Natural killer cell (primary cell): ENCODE data around the gene CCL24. TPM values are rescaled to one million over a fixed set of nuclear protein-coding genes. Genes with fewer than 3 reads are reported as not detected.
"Not testable (repeated sequence)": the region's sequence is repeated elsewhere in the genome, so short reads cannot be mapped to it uniquely, and the experiment has no call there.

Experiments
- ATAC-seq, 3 donors: fragments of 150-1000 bp in 2 of 3; fragments of 200-7000 bp in 1 of 3; cut with Tn5 transposase; 1 replicate in 1 of 3; 2 replicates in 2 of 3; pipeline ENCODE4 v1.10.0; 2021; ENCODE audit warnings: mild to moderate bottlenecking in 2 of 3, moderate library complexity in 2 of 3
- DNase-seq, 2 donors: peaks; one replicate each; pipeline versions ENCODE4 v3.0.0 to v3.0.0-alpha.2; 2013 to 2021; ENCODE audit warnings: mixed read lengths in 1 of 2
- H3K27ac ChIP-seq: one replicate; pipeline ENCODE4 v1.5.1; 2013; ENCODE audit warnings: mild to moderate bottlenecking, low read length
- H3K27me3 ChIP-seq: one replicate; pipeline ENCODE4 v1.6.1; 2013; ENCODE audit warnings: low read length; ENCODE audit not compliant: control insufficient read depth, insufficient read depth
- H3K36me3 ChIP-seq: one replicate; pipeline ENCODE4 v1.6.1; 2013; ENCODE audit warnings: low read length; ENCODE audit not compliant: control insufficient read depth, insufficient read depth
- H3K4me1 ChIP-seq: one replicate; pipeline ENCODE4 v1.6.1; 2013; ENCODE audit warnings: low read length; ENCODE audit not compliant: control insufficient read depth, insufficient read depth
- H3K4me3 ChIP-seq: one replicate; pipeline ENCODE4 v1.5.1; 2013; ENCODE audit warnings: low read length
- H3K9me3 ChIP-seq: one replicate; pipeline ENCODE4 v1.6.1; 2013; ENCODE audit warnings: low read length; ENCODE audit not compliant: control insufficient read depth, insufficient read depth
- H3K27ac Mint-ChIP-seq, 2 donors: one replicate each; pipeline ENCODE4 v1.8.0; 2022; ENCODE audit warnings: mild to moderate bottlenecking in 2 of 2, mixed read lengths in 2 of 2, moderate library complexity in 1 of 2
- H3K27me3 Mint-ChIP-seq, 2 donors: one replicate each; pipeline ENCODE4 v1.8.0; 2022; ENCODE audit warnings: low read depth in 2 of 2, mixed read lengths in 2 of 2
- H3K36me3 Mint-ChIP-seq: one replicate; pipeline ENCODE4 v1.8.0; 2022; ENCODE audit warnings: mixed read lengths
- H3K4me1 Mint-ChIP-seq, 2 donors: one replicate each; pipeline ENCODE4 v1.8.0; 2022; ENCODE audit warnings: mixed read lengths in 2 of 2
- H3K4me3 Mint-ChIP-seq: one replicate; pipeline ENCODE4 v1.8.0; 2022; ENCODE audit warnings: mild to moderate bottlenecking, moderate library complexity, mixed read lengths
- H3K9me3 Mint-ChIP-seq, 2 donors: one replicate each; pipeline ENCODE4 v1.8.0; 2022; ENCODE audit warnings: mixed read lengths in 2 of 2
- WGBS: methylation state at CpG from one replicate; pipeline ENCODE4 v1.1.7; 2013; ENCODE audit warnings: missing lambda C conversion rate; ENCODE audit not compliant: insufficient coverage; 5-methylcytosine and 5-hydroxymethylcytosine counted together
- intact Hi-C: fragments of 100-400 bp; cut with micrococcal nuclease; formaldehyde crosslinking; loops from one replicate; pipeline ENCODE4 v1.14.2; 2022
- total RNA-seq, 4 donors: library from RNA; stranded (reverse); fragments of 120-200 nt in 1 of 4; gene quantifications; one replicate each; pipeline versions ENCODE4 v1.2.3 to v1.2.4, GENCODE V29; 2013 to 2022
- TF ChIP-seq, protein P1 (sequence below): fragments of 200-600 bp; IDR thresholded peaks from one replicate; pipeline ENCODE4 v1.8.0; 2022; ENCODE audit warnings: antibody characterized with exemption

The CCL24 gene
- total RNA-seq, 3 donors from 2014 or later (not counting 1 experiment from before 2014, with no cell fraction given), result not detected

GRCh38 chr7:75789361-75789924 lies 24.2 kb downstream of the CCL24 start:
- intact Hi-C loops, result no loop called here
- Histone ChIP-seq H3K4me3 (no peak overlapping the region), H3K36me3 (no peaks in the 10 kb centered on the region), H3K9me3 (no peaks in the 10 kb centered on the region), H3K4me1 (no peaks in the 10 kb centered on the region), H3K27ac (no peak overlapping the region), H3K27me3 (no peaks in the 10 kb centered on the region)
- no peak overlapping the region for H3K27ac Mint-ChIP-seq
- DNase-seq (no peak), ATAC-seq (no peak)
- no peaks in the 10 kb centered on the region for H3K36me3 Mint-ChIP-seq
- H3K9me3 Mint-ChIP-seq, result no peaks in the 10 kb centered on the region
- 89% methylated on average over 2 of the region's 3 CpGs for WGBS
- no peaks in the 10 kb centered on the region for H3K27me3 Mint-ChIP-seq
- no peaks in the 10 kb centered on the region for H3K4me1 Mint-ChIP-seq
- H3K4me3 Mint-ChIP-seq, result no peak overlapping the region
- TF ChIP-seq, protein P1, sequence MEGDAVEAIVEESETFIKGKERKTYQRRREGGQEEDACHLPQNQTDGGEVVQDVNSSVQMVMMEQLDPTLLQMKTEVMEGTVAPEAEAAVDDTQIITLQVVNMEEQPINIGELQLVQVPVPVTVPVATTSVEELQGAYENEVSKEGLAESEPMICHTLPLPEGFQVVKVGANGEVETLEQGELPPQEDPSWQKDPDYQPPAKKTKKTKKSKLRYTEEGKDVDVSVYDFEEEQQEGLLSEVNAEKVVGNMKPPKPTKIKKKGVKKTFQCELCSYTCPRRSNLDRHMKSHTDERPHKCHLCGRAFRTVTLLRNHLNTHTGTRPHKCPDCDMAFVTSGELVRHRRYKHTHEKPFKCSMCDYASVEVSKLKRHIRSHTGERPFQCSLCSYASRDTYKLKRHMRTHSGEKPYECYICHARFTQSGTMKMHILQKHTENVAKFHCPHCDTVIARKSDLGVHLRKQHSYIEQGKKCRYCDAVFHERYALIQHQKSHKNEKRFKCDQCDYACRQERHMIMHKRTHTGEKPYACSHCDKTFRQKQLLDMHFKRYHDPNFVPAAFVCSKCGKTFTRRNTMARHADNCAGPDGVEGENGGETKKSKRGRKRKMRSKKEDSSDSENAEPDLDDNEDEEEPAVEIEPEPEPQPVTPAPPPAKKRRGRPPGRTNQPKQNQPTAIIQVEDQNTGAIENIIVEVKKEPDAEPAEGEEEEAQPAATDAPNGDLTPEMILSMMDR, result no peak

GRCh38 chr7:75788154-75788847 lies 25.3 kb downstream of the CCL24 start:
- H3K27ac ChIP-seq, H3K4me3 Mint-ChIP-seq, H3K27ac Mint-ChIP-seq, H3K36me3 ChIP-seq, H3K9me3 Mint-ChIP-seq, DNase-seq, H3K4me3 ChIP-seq, H3K27me3 ChIP-seq, H3K36me3 Mint-ChIP-seq, H3K4me1 Mint-ChIP-seq, H3K27me3 Mint-ChIP-seq, H3K4me1 ChIP-seq, intact Hi-C loops, ATAC-seq, H3K9me3 ChIP-seq: not testable (repeated sequence)
- 75% methylated on average over 14 of the region's 14 CpGs for WGBS

- ATAC-seq, H3K4me3 ChIP-seq, H3K4me1 ChIP-seq, H3K9me3 ChIP-seq, H3K36me3 ChIP-seq, H3K27ac ChIP-seq, intact Hi-C loops, H3K27me3 ChIP-seq, H3K36me3 Mint-ChIP-seq, H3K27ac Mint-ChIP-seq, H3K9me3 Mint-ChIP-seq, DNase-seq, H3K4me3 Mint-ChIP-seq: not testable (repeated sequence)
- WGBS, result 88% methylated on average over 4 of the region's 5 CpGs
- Mint-ChIP-seq H3K4me1 (peaks cover 0 to 14% of the 10 kb centered on the region in 2 donors), H3K27me3 (peaks cover 0 to 13% of the 10 kb centered on the region in 2 donors)
Measured at GRCh38 chr7:75783058-75783457, 30.5 kb downstream of the CCL24 start.

DNA sequence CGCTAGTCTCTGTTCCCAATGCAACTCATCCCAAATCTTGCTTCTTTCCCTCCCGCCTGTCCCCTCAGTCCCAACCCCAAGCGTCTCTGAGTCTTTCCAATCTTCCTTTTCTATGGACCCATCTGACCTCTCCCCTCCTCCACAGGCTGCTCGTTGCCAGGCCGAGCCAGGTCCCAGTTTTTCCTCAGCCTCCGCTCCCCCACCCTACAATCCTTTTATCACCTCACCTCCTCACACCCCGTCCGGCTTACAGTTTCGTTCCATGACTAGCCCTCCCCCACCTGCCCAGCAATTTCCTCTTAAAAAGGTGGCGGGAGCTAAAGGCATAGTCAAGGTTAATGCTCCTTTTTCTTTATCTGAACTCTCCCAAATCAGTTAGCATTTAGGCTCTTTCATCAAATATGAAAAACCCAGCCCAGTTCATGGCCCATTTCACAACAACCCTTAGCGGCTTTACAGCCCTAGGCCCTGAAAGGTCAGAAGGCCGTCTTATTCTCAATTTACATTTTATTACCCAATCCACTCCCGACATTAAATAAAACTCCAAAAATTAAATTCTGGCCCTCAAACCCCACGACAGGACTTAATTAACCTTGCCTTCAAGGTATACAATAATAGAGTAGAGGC lies 32.8 kb downstream of the CCL24 start:
- H3K9me3 Mint-ChIP-seq, ATAC-seq, H3K4me3 ChIP-seq, H3K4me3 Mint-ChIP-seq, H3K9me3 ChIP-seq, H3K27ac ChIP-seq, H3K27me3 ChIP-seq, DNase-seq, H3K36me3 Mint-ChIP-seq, H3K36me3 ChIP-seq, intact Hi-C loops: not testable (repeated sequence)
- Mint-ChIP-seq H3K27ac (peak overlapping the region in 1 of 2 donors; percentile 31), H3K4me1 (peaks cover 10 to 26% of the 10 kb centered on the region in 2 donors), H3K27me3 (peaks cover 0 to 13% of the 10 kb centered on the region in 2 donors)
- WGBS, result 82% methylated on average over 12 of the region's 14 CpGs
- peaks cover 11% of the 10 kb centered on the region for H3K4me1 ChIP-seq

- intact Hi-C loops, result not testable (repeated sequence)
- WGBS, result 86% methylated on average over 11 of the region's 11 CpGs
- peaks cover 18 to 34% of the 10 kb centered on the region in 2 donors for H3K4me1 Mint-ChIP-seq
Measured at GRCh38 chr7:75779516-75779915, 34.1 kb downstream of the CCL24 start.

GRCh38 chr7:75779035-75779434 lies 34.6 kb downstream of the CCL24 start:
- H3K9me3 Mint-ChIP-seq, DNase-seq, H3K36me3 Mint-ChIP-seq, H3K9me3 ChIP-seq, ATAC-seq, H3K36me3 ChIP-seq, H3K27ac ChIP-seq, intact Hi-C loops, H3K27me3 ChIP-seq, H3K4me3 Mint-ChIP-seq, H3K4me3 ChIP-seq: not testable (repeated sequence)
- H3K27me3 Mint-ChIP-seq, result peaks cover 0 to 13% of the 10 kb centered on the region in 2 donors
- peak overlapping the region in 1 of 2 donors; percentile 0 for H3K27ac Mint-ChIP-seq
- WGBS, result 80% methylated on average over 11 of the region's 11 CpGs
- H3K4me1 ChIP-seq, result peaks cover 20% of the 10 kb centered on the region
- H3K4me1 Mint-ChIP-seq, result peaks cover 18 to 34% of the 10 kb centered on the region in 2 donors

More at GRCh38 chr7:75779516-75779915, 34.1 kb downstream of the CCL24 start:
- not testable (repeated sequence) for DNase-seq, H3K36me3 Mint-ChIP-seq, H3K27me3 ChIP-seq, ATAC-seq, H3K9me3 Mint-ChIP-seq, H3K27ac ChIP-seq, H3K9me3 ChIP-seq, H3K4me3 Mint-ChIP-seq, H3K4me3 ChIP-seq, H3K36me3 ChIP-seq
- peaks cover 0 to 13% of the 10 kb centered on the region in 2 donors for H3K27me3 Mint-ChIP-seq
- H3K27ac Mint-ChIP-seq, result peak overlapping the region in 1 of 2 donors; percentile 0
- peaks cover 20% of the 10 kb centered on the region for H3K4me1 ChIP-seq
